HG02885 (cell line): ENCODE measurements around the gene EPHB1.
"Not testable (repeated sequence)": the region's sequence is repeated elsewhere in the genome, so short reads cannot be mapped to it uniquely, and the experiment has no call there.

Experiments used
- ATAC-seq: cut with Tn5 transposase; IDR thresholded peaks from one replicate; pipeline ENCODE4 v1.9.1; 2021; ENCODE audit warnings: mild to moderate bottlenecking; ENCODE audit not compliant: unreplicated experiment, poor library complexity

The EPHB1 gene

DNA sequence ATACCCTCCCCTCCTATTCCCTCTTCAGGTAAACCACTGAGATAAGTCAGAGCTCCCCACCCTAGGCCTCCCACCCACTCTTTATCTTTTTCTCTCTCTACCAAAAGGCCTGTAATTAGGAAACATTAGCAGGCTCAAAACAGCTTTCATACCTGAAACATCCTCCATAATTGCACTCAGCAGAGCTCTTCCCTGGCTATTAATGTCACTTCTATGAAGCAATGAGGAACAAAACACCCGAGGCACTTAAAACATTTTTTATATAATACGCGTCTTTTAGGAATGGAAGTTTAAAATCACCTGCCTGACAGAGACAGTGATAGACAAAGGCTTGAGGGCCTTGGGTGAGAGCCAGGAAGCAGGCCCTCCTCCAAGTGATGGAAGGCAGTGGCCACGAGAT is 138.9 kb downstream of the EPHB1 start:
- no peak for ATAC-seq

- no peak for ATAC-seq
Measured at GRCh38 chr3:134934933-134935332, 139.9 kb downstream of the EPHB1 start.

GRCh38 chr3:134937256-134938028 is 142.4 kb downstream of the EPHB1 start:
- ATAC-seq: no peak

DNA sequence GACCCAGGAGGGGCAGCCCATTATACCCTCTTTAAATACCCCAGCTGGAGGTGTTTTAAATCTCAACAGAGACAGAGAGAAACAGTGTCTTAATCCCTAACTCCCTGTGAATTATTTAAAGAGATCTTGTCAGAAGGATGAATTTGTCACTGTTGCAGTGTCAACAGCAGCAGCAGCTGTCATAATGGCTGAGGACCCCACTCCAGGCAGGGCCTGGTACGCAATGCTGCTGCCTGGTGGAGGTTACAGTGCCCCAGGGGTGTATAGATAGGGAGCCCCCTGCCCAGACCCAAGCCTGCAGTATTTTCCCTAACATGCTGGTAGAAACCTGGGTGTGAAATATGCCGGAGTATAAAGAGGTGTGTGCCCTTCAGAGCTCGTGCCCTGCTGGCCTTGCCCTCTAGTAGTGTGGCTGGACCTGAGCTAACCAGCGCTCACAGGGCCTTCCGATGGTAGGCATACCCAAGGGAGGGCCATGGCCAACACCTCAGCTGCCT is 143.0 kb downstream of the EPHB1 start:
- ATAC-seq: no peak

DNA sequence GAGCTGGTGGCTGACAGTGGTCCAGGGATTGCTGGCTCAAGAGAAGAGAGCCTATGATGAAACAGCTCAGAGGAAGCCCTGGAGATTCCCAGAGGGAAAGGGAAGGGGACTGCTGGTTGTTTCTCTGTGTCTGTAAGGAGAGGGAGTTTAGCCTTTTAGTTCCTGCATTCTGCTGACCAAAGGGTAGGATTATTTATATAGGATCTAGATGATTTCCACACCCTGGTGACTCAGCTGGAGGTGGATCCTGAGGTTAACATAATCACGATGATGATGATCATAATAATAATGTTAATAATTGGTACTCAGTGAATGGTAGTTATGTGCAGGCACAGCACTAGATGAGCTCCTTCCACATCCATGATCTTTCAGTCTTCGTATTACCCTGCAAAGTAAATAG is 144.9 kb downstream of the EPHB1 start:
- ATAC-seq: no peak

DNA sequence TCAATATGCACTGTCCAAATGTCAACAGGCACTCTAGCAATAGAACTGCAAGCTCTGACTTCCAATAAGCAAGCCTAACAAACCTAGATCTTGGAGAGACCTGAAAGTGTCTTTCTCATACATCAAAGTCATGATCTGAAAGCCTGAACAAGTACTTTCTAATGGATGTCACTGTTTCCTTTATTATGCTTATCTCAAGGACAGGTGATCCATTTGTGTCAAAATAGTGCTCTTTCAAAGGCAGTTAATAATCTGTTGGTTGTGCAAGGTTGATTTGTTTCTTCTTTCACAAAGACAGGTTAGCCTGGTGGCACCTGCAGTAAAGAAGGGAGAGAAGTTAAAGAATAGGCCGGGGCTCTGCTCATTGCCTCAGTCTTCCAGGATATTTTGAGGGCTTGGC is 146.8 kb downstream of the EPHB1 start:
- ATAC-seq: no peak

- ATAC-seq: no peak
Measured at GRCh38 chr3:134944429-134944828, 149.4 kb downstream of the EPHB1 start.

GRCh38 chr3:134949150-134949549 is 154.1 kb downstream of the EPHB1 start:
- no peak for ATAC-seq

DNA sequence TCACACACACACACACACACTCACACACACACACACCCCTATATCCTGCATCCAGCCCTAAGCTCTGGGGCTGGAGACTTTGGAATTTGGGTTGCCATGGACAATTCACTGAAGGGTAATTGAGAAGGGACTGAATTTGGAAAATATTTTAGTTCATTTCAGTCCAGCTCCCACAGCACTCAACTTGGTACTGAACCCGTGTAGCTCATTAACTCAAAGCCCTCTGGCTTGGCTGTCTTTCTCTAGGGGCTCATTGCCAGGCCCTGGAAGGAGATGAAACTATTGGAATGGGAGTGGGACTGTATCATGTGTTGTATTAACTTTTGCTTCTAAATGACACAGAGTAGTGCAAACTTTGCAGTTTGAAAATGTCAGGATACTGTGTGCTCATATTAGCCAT is 157.3 kb downstream of the EPHB1 start:
- ATAC-seq: no peak

- peak; percentile 20 for ATAC-seq
Measured at GRCh38 chr3:134955874-134956273, 160.8 kb downstream of the EPHB1 start.

DNA sequence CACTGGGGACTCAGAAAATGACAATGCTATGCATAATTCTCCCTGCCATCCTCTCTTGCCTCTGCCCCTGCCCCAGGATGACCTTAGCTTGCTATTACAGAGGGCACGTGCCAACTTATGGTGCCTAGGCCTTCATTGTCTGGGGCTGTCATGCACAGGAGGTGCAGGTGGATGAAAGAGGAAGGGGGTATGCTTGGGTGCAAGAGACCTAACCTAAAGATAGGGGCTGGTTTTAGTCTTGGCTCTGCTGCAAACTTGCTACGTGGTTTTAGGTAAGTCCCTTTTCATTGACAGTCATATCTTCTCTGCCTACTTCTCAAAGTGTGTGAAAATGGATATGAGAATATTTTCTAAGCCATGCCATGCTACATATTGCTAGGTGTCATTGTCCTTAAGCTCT is 161.3 kb downstream of the EPHB1 start:
- peak; percentile 71 for ATAC-seq

DNA sequence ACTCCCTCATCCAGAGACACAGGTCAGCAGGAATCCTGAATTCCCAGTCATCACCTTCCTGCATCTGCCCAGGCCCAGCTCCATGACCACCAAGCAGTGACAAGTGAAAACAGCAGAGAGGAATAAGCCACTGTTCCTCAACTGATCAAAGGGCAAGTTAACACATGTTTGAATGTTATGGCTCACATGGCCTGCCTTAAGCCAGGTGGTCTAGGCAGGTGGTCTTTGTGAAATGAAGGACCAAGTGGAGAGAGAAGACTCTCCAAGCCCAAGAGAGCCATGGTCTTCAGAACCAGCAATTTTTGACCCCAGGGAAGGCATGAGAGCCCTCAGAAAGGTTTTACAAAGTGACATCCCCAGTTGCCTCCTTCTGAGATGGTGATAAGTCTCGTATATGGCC is 161.8 kb downstream of the EPHB1 start:
- peak; percentile 6 for ATAC-seq

GRCh38 chr3:134959516-134959915 is 164.5 kb downstream of the EPHB1 start:
- no peak for ATAC-seq

DNA sequence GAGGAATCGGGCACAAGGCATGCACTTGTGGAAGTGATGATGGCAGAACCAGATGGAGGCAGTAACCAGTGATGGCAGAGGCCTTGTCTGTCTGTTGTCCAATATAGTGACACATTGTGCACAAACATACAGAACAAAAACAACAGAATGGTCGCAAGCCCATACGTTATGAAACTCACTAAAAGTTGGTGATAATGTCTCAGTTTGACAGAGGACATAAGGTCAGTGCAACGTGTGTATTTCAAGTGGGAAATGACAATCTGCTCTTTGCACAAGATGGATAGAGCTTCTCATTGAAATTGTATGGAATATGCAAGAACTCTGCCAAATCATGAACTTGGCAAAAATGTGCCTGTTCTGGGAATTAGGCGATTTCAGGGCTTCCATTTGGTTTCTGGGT is 169.2 kb downstream of the EPHB1 start:
- ATAC-seq: no peak

- ATAC-seq: no peak
Measured at GRCh38 chr3:134965865-134966481, 170.9 kb downstream of the EPHB1 start.

DNA sequence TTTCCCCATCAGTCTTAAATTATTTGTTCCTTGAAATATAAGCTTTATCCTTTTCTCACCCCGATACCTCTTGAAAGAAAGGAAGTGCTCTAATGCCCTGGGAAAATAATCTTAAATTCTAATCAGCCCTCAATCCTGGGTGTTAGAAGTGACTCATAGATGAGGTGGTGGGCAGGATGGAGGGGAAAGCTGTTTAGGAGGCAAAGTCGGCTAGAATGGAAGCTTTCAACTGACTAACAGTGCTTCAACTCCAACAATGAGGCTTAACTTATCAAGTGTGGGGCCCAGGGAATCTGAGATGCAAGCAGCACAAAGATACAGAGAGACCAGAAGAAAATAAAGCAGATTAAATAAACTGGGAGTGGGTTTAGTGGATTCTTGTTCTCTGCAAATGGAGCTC is 175.8 kb downstream of the EPHB1 start:
- no peak for ATAC-seq

DNA sequence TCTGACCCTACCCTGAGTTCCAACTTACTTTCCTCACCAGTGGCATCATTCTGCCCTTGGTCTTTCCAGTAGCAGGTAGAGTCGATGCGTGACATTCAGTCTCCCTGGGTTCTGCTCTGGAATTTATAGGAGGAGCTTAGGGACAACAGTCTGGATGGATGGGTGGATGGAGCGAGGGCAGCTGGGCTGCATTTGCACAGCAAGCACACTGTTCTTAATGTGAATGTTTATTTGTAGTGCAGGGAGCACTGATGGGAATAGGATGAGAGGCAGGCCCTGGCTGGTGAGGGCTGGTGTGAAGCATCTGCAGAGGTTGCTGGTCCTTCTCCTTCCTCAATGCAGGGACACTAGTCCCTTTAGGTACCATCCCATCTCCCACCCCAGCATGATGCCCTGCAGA is 176.2 kb downstream of the EPHB1 start:
- no peak for ATAC-seq

GRCh38 chr3:134971907-134972306 is 176.8 kb downstream of the EPHB1 start:
- ATAC-seq: not testable (repeated sequence)

- no peak for ATAC-seq
Measured at GRCh38 chr3:134972836-134973455, 177.9 kb downstream of the EPHB1 start.

GRCh38 chr3:134974624-134975023 is 179.6 kb downstream of the EPHB1 start:
- ATAC-seq: no peak

DNA sequence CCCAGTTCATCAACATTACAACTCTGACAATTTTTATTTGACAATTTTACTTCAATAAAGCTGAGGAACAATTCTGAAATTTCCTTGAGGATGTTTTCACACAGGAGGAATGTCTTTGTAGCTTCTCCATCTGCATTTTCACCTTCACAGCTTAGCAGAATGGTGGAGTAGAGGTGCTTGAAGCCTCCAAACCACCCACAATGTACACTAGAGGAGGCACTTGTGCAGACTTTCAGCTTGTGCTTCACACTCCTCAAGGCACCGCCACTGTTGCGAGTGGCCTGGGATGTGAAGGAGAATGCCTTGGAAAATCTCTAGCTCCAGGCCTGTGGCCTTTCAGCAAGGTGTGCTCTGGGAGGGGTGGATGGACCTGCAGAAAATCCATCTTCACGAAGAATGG is 181.9 kb downstream of the EPHB1 start:
- no peak for ATAC-seq
